C4-2B (cell line): Measurements from ENCODE around the gene TTC6.

Source experiments
- CTCF ChIP-seq: fragments of 450-650 bp; conservative IDR thresholded peaks from 2 replicates; pipeline ENCODE4 v1.5.1; 2017; ENCODE audit warnings: mild to moderate bottlenecking
- ZFX ChIP-seq: fragments of 450-650 bp; IDR thresholded peaks from 2 replicates; pipeline ENCODE4 v1.6.1; 2017

- TF ChIP-seq CTCF (no peak), ZFX (no peak)
These were observed 48.3 kb downstream of the TTC6 start for GRCh38 chr14:37643701-37644100.
